Measurements from ENCODE around the gene RPL7A. TPM values are rescaled to one million over a fixed set of nuclear protein-coding genes. Genes with fewer than 3 reads are reported as not detected.
"Not testable (repeated sequence)": the region's sequence is repeated elsewhere in the genome, so short reads cannot be mapped to it uniquely, and the experiment has no call there.

Gene RPL7A
- 100 to 1,000 TPM; 529 to 851 (median 616) TPM for total RNA-seq
- long read RNA-seq, transcript RPL7A-202 (8 exons, 891 nt) = major isoform, 104 of 208 reads
- long read RNA-seq, partial matches to known transcripts = 100 of 208 reads
- long read RNA-seq, other reads (novel, unspliced or antisense) = 3 of 208 reads

GRCh38 chr9:133347985-133348717 is at the start of gene RPL7A, which contains the start of gene MED22:
Gene RPL7A, plus strand, starts transcription at chr9:133348218. Its CDS starts 26 bp downstream, at chr9:133348244.
Gene MED22, minus strand, starts transcription at chr9:133348131. Its CDS starts 1,469 bp downstream, at chr9:133346662.
- WGBS (ENCODE audit: insufficient coverage, low coverage, low lambda C conversion rate, missing lambda C conversion rate) = 0% methylated on average over 36 of the region's 64 CpGs
- Histone ChIP-seq H3K36me3 (peaks cover 5 to 56% (median 30%) of the 10 kb centered on the region in 4 donors), H3K4me1 (peaks cover 0 to 17% (median 4%) of the 10 kb centered on the region in 4 donors), H3K4me3 (peak within 1 kb of the TSS; percentile 72 to 99 (median 98)), H3K9me3 (no peaks in the 10 kb centered on the region), H3K27ac (peak within 1 kb of the TSS; percentile 67 to 90 (median 74)), H3K27me3 (no peaks in the 10 kb centered on the region)
- DNase-seq (peak; percentile 90 to 94 (median 92)), ATAC-seq (peak; percentile 85 to 91 (median 88))
- intact Hi-C loops (cut with DNase I) = loop anchor here in 1 of 2 donors (10.0 kb wide), 1 partner anchor 137 kb away; no protein-coding TSS in a partner anchor
- TF ChIP-seq POLR2A (IDR thresholded peaks at IDR 0.05) = peak; percentile 77
- no peak for TF ChIP-seq CTCF (IDR thresholded peaks at IDR 0.05)

GRCh38 chr9:133299996-133300395 is 48.0 kb upstream of the RPL7A start:
- H3K4me1 ChIP-seq; H3K9me3 ChIP-seq; H3K27ac ChIP-seq; H3K4me3 ChIP-seq; H3K27me3 ChIP-seq; intact Hi-C loops (cut with DNase I); DNase-seq; ATAC-seq; H3K36me3 ChIP-seq: not testable (repeated sequence)
- 35% methylated on average over 4 of the region's 16 CpGs for WGBS (ENCODE audit: insufficient coverage, low coverage, low lambda C conversion rate, missing lambda C conversion rate)

- Histone ChIP-seq H3K27me3 (peaks cover 0 to 5% of the 10 kb centered on the region in 2 donors), H3K4me3 (no peak overlapping the region), H3K9me3 (no peaks in the 10 kb centered on the region), H3K4me1 (no peaks in the 10 kb centered on the region), H3K27ac (no peak overlapping the region), H3K36me3 (no peaks in the 10 kb centered on the region)
- WGBS (ENCODE audit: insufficient coverage, low coverage, low lambda C conversion rate, missing lambda C conversion rate) = 66% methylated on average over 11 of the region's 13 CpGs
- ATAC-seq = no peak
- TF ChIP-seq CTCF (IDR thresholded peaks at IDR 0.05) (no peak), POLR2A (IDR thresholded peaks at IDR 0.05) (no peak)
- DNase-seq = no peak
- intact Hi-C loops (cut with DNase I) = no loop called here
Measured at GRCh38 chr9:133301253-133302230, 46.5 kb upstream of the RPL7A start.

GRCh38 chr9:133303266-133304157 is 44.5 kb upstream of the RPL7A start:
- Histone ChIP-seq H3K27me3 (no peaks in the 10 kb centered on the region), H3K27ac (no peak overlapping the region), H3K4me1 (no peaks in the 10 kb centered on the region), H3K9me3 (no peaks in the 10 kb centered on the region), H3K4me3 (no peak overlapping the region), H3K36me3 (no peaks in the 10 kb centered on the region)
- ATAC-seq (no peak), DNase-seq (no peak)
- TF ChIP-seq CTCF (IDR thresholded peaks at IDR 0.05) = no peak
- no peak for TF ChIP-seq POLR2A (IDR thresholded peaks at IDR 0.05)
- intact Hi-C loops (cut with DNase I) = no loop called here
- 58% methylated on average over 13 of the region's 26 CpGs for WGBS (ENCODE audit: insufficient coverage, low coverage, low lambda C conversion rate, missing lambda C conversion rate)
